GM12874 (cell line): ENCODE measurements around the gene SLMAP.

Experiments used
- TF ChIP-seq, protein P1 (sequence below): IDR thresholded peaks from 2 replicates; pipeline ENCODE4 v1.5.1; 2011; ENCODE audit warnings: low read depth, mild to moderate bottlenecking, control low read depth, low read length, moderate library complexity; ENCODE audit not compliant: insufficient read depth

Gene SLMAP

DNA sequence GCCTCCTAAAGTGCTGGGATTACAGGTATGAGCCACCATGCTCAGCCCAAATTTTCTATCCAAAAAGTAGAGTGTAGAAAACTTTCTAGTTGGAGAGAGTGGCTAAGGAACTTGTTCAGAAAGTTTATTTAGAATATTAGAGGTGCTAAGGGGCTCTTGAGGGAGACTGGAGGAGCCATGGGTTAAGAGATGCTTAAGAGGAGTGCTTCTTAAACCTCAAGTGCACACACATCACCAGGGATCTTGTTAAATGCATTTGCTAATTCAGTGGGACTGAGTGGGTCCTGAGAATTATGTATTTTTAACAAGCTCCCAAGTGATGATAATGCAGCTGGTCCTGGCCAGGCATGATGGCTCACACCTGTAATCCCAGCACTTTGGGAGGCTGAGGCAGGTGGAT is 29.7 kb upstream of the SLMAP start:
- TF ChIP-seq, protein P1, sequence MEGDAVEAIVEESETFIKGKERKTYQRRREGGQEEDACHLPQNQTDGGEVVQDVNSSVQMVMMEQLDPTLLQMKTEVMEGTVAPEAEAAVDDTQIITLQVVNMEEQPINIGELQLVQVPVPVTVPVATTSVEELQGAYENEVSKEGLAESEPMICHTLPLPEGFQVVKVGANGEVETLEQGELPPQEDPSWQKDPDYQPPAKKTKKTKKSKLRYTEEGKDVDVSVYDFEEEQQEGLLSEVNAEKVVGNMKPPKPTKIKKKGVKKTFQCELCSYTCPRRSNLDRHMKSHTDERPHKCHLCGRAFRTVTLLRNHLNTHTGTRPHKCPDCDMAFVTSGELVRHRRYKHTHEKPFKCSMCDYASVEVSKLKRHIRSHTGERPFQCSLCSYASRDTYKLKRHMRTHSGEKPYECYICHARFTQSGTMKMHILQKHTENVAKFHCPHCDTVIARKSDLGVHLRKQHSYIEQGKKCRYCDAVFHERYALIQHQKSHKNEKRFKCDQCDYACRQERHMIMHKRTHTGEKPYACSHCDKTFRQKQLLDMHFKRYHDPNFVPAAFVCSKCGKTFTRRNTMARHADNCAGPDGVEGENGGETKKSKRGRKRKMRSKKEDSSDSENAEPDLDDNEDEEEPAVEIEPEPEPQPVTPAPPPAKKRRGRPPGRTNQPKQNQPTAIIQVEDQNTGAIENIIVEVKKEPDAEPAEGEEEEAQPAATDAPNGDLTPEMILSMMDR, result no peak

DNA sequence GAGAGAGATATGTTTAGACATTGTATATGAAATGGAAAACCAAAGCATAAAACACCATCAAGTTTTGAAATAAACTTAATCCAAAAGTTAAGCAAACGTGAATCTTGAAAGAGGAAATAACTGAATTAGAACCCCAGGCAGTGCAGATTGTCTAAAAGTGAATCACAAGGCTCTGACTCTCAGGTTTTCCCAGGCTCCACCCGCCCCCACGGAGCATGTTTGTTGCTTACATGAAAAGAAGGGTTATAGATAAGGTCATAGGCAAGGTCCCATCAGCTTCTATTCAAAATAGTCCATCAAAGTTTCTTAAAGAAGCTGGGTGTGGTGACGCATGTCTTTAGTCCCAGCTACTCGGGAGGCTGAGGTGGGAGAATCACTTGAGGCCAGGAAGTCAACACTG is 29.0 kb upstream of the SLMAP start:
- TF ChIP-seq, protein P1, result no peak

DNA sequence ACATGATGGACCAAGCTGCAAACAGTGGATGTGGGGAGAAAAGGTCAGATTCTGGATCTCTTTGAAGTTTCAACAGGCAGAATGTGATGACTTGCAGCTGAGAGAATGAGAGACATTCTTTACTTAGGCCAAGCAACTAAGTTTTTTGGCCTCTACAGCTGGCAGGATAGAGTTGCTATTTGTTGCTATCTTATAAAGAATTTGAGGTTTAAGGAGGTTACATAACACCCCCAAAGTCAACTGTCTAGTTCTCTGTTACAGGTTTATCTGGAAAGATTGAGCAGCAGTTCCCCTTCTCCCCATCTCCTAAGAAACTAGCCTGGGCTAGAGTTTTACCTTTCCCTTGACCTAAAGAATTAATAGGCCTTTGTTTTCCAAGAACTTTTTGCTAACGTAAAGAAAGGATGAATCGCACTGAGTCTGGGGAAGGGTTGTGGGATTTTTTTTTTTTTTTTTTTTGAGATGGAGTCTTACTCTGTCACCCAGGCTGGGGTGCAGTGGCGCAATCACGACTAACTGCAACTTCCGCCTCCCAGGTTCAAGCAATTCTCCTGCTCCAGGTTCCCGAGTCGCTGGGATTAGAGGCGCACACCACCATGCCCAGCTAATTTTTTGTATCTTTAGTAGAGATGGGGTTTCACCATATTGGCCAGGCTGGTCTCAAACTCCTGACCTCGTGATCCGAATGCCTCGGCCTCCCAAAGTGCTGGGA is 26.6 kb upstream of the SLMAP start:
- TF ChIP-seq, protein P1, result no peak

DNA sequence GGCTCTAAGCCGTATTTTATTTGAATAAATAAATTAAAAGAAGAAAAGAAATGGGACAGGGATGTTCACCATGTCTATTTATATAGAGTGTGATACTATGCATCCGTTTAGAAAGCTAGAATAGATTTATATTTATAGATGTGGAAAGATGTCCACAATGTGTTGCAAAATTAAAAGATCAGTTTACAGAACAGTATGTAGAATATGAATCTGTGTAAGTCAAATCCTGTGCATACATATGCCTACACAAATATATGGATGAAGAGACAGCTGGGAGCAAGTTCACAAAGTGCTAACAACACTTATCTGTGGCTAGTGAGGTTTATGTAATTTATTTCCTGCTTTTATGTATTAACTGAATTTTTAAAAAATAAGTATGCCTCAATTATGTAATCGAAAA is 25.4 kb upstream of the SLMAP start:
- TF ChIP-seq, protein P1, result no peak

DNA sequence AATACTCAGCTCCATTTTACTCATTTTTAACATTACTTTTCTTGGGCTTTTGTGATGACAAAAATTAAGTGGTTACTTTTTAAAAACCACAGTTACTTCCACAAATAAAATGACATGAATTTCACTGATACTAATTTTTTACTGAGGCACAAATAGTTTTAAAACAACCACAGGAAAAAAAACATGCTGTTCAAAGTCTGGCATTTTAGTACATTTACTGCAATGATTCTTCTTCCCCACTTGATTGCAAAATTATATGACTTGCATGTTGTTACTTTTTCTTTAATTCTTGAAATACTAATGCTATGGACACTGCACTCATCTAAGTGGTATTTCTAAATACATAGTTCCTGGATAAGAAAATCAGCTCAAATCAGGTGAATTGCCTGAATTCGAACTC is 24.8 kb upstream of the SLMAP start:
- TF ChIP-seq, protein P1, result no peak

DNA sequence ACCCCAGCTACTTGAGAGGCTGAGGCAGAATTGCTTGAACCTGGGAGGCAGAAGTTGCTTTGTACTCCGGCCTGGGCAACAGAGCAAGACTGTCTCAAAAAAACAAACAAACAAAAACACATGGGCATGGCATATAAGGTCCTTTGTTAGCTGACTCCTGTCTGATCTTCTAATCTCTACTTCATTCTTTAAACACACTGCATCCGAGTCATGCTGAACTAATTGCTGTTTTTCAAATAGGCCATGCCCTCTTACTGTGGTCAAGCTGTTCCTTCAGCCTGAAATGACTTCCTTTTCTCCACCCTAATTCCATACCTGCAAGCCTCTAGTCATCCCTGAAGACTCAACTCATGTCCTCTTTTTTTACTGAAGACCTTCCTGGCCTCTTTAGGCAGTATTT is 22.3 kb upstream of the SLMAP start:
- TF ChIP-seq, protein P1, result no peak

DNA sequence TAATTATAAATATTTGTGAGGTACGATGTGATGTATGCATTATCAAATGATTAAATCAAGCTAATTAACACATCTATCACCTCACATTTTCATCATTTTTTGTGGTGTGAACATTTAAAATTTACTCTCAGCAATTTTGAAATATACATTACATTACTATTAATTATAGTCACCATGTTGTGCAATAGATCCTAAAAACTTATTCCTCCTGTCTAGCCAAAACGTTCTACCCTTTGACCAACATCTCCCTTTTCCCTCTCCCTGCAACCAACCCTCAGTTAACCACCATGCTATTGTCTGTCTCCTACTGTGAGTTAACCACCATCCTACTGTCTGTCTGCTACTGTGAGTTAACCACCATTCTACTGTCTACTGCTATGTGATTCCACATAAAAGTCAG is 20.7 kb upstream of the SLMAP start:
- TF ChIP-seq, protein P1, result no peak
